SK-N-SH (cell line): ENCODE results near the gene VPREB1. TPM values are rescaled to one million over a fixed set of nuclear protein-coding genes. Genes with fewer than 3 reads are reported as not detected.

Experiments
- CTCF ChIA-PET: fragments of 300-600, 350-600 bp; formaldehyde crosslinking; extraction: SDS; loops from one replicate; lab custom pipeline; 2021; lab: Yijun Ruan, JAX
- POLR2A ChIA-PET: fragments of 350-600 bp; sonication (Branson Sonifier 250); formaldehyde crosslinking; extraction: SDS; loops from one replicate; lab custom pipeline; 2020; ENCODE audit warnings: antibody characterized with exemption, inconsistent platforms; lab: Yijun Ruan, JAX
- DNase-seq: peaks from one replicate; pipeline ENCODE4 v3.0.0; 2012
- H2AFZ ChIP-seq: fragments of 200-600 bp; sonication (generic); 2 replicates; pipeline ENCODE4 v1.8.1; 2016; ENCODE audit warnings: antibody characterized with exemption, mild to moderate bottlenecking, low read depth
- H3F3A ChIP-seq: fragments of 200-600 bp; sonication (generic); replicated peaks from 2 replicates; pipeline ENCODE3; 2016; ENCODE audit warnings: antibody characterized with exemption, mild to moderate bottlenecking; ENCODE audit not compliant: insufficient read depth
- H3K27ac ChIP-seq, 2 experiments: fragments of 200-500 bp in 1 of 2; fragments of 200-600 bp in 1 of 2; sonication (Bioruptor generic) in 1 of 2; sonication (generic), shearing (Covaris generic) in 1 of 2; 2 replicates each; pipeline versions ENCODE4 v1.5.1 to v1.6.1; 2014 to 2016; ENCODE audit warnings: low read depth in 2 of 2, inconsistent platforms in 1 of 2, low read length in 1 of 2, mild to moderate bottlenecking in 1 of 2, mixed read lengths in 1 of 2
- H3K27me3 ChIP-seq: fragments of 200-600 bp; sonication (generic), shearing (Covaris generic); 2 replicates; pipeline ENCODE4 v1.6.1; 2016; ENCODE audit warnings: mixed run types; ENCODE audit not compliant: insufficient read depth
- H3K36me3 ChIP-seq, 2 experiments: fragments of 200-500 bp in 1 of 2; fragments of 200-600 bp in 1 of 2; sonication (Bioruptor generic) in 1 of 2; sonication (generic) in 1 of 2; replicated peaks in 1 of 2; 2 replicates each; pipeline versions ENCODE3 to v1.5.1; 2014 to 2016; ENCODE audit warnings: low read length in 1 of 2, mild to moderate bottlenecking in 1 of 2; ENCODE audit not compliant: insufficient read depth in 2 of 2, control insufficient read depth in 1 of 2
- H3K4me1 ChIP-seq, 2 experiments: fragments of 200-500 bp in 1 of 2; fragments of 200-600 bp in 1 of 2; sonication (Bioruptor generic) in 1 of 2; sonication (generic), shearing (Covaris generic) in 1 of 2; 2 replicates each; pipeline versions ENCODE4 v1.5.1 to v1.6.1; 2014 to 2016; ENCODE audit warnings: low read depth in 1 of 2, low read length in 1 of 2, mixed run types in 1 of 2; ENCODE audit not compliant: insufficient read depth in 2 of 2, control insufficient read depth in 1 of 2
- H3K4me2 ChIP-seq: fragments of 200-600 bp; sonication (generic), shearing (Covaris generic); 2 replicates; pipeline ENCODE4 v1.6.1; 2017; ENCODE audit warnings: mixed run types
- H3K4me3 ChIP-seq, 2 experiments: fragments of 200-500 bp in 1 of 2; fragments of 200-600 bp in 1 of 2; sonication (Bioruptor generic) in 1 of 2; sonication (generic), shearing (Covaris generic) in 1 of 2; 2 replicates each; pipeline versions ENCODE4 v1.5.1 to v1.8.1; 2014 to 2016; ENCODE audit warnings: low read depth in 2 of 2, inconsistent platforms in 1 of 2, low read length in 1 of 2, mild to moderate bottlenecking in 1 of 2, mixed read lengths in 1 of 2, moderate library complexity in 1 of 2
- H3K79me2 ChIP-seq: fragments of 200-600 bp; sonication (generic); 2 replicates; pipeline ENCODE4 v1.8.1; 2017; ENCODE audit warnings: mild to moderate bottlenecking; ENCODE audit not compliant: insufficient read depth
- H3K9ac ChIP-seq: fragments of 200-600 bp; sonication (generic); 2 replicates; pipeline ENCODE4 v1.6.1; 2017; ENCODE audit warnings: mixed run types
- H3K9me2 ChIP-seq: fragments of 200-600 bp; sonication (generic); 2 replicates; pipeline ENCODE4 v1.6.1; 2017; ENCODE audit warnings: mixed run types
- H3K9me3 ChIP-seq: fragments of 200-600 bp; sonication (generic); 2 replicates; pipeline ENCODE4 v1.6.1; 2017; ENCODE audit warnings: mixed run types, mild to moderate bottlenecking, moderate library complexity
- H4K20me1 ChIP-seq: fragments of 200-600 bp; sonication (generic); 2 replicates; pipeline ENCODE4 v1.6.1; 2017; ENCODE audit warnings: mild to moderate bottlenecking, mixed run types; ENCODE audit not compliant: insufficient read depth
- CTCF ChIP-seq: fragments of 200-600 bp; sonication (generic); IDR thresholded peaks from 2 replicates; pipeline ENCODE4 v1.6.1; 2017; ENCODE audit warnings: antibody characterized with exemption, mild to moderate bottlenecking, moderate library complexity
- GABPA ChIP-seq: IDR thresholded peaks from 2 replicates; pipeline ENCODE4 v1.4.0; 2012; ENCODE audit warnings: low read depth, mild to moderate bottlenecking
- IRF3 ChIP-seq: fragments of 150-350 bp; IDR thresholded peaks from 2 replicates; pipeline ENCODE4 v1.6.1; 2016; ENCODE audit warnings: mild to moderate bottlenecking, low read depth, low read length
- MEF2A ChIP-seq: IDR thresholded peaks from 2 replicates; pipeline ENCODE4 v1.4.0; 2012; ENCODE audit warnings: low read depth, borderline replicate concordance
- MXI1 ChIP-seq: IDR thresholded peaks from 2 replicates; pipeline ENCODE4 v1.6.1; 2012; ENCODE audit warnings: mild to moderate bottlenecking, low read depth, low read length, improper control_type of control experiment
- RAD21 ChIP-seq: IDR thresholded peaks from 2 replicates; pipeline ENCODE4 v1.6.1; 2012; ENCODE audit warnings: mild to moderate bottlenecking, low read length
- RCOR1 ChIP-seq: fragments of 150-350 bp; IDR thresholded peaks from 2 replicates; pipeline ENCODE4 v1.6.1; 2017; ENCODE audit warnings: antibody characterized with exemption, low read length
- REST ChIP-seq: IDR thresholded peaks from 2 replicates; pipeline ENCODE4 v1.6.1; 2012; ENCODE audit warnings: mild to moderate bottlenecking, low read depth, low read length, moderate library complexity
- RFX5 ChIP-seq: IDR thresholded peaks from 2 replicates; pipeline ENCODE4 v1.6.1; 2012; ENCODE audit warnings: mild to moderate bottlenecking, improper control_type of control experiment, low read length
- SIN3A ChIP-seq: IDR thresholded peaks from 2 replicates; pipeline ENCODE4 v1.6.1; 2012; ENCODE audit warnings: low read depth, mild to moderate bottlenecking, low read length, moderate library complexity, borderline replicate concordance
- TEAD4 ChIP-seq: IDR thresholded peaks from 2 replicates; pipeline ENCODE4 v1.4.0; 2012; ENCODE audit warnings: mild to moderate bottlenecking, borderline replicate concordance; ENCODE audit not compliant: insufficient read depth
- USF2 ChIP-seq: fragments of 150-350 bp; IDR thresholded peaks from 2 replicates; pipeline ENCODE4 v1.6.1; 2017; ENCODE audit warnings: antibody characterized with exemption, low read length, low read depth, borderline replicate concordance
- YY1 ChIP-seq: IDR thresholded peaks from 2 replicates; pipeline ENCODE4 v1.4.0; 2012; ENCODE audit warnings: low read depth, mild to moderate bottlenecking
- ZBTB33 ChIP-seq: IDR thresholded peaks from 2 replicates; pipeline ENCODE4 v1.4.0; 2012; ENCODE audit warnings: low read depth, borderline replicate concordance
- WGBS: methylation state at CpG from one replicate; pipeline ENCODE4 v1.1.6; 2017; ENCODE audit warnings: low lambda C conversion rate; 5-methylcytosine and 5-hydroxymethylcytosine counted together
- polyA plus RNA-seq, 3 experiments: library from polyadenylated mRNA; depleted of rRNA; stranded (reverse); fragments of >200 nt; gene quantifications; 2 replicates each; pipeline ENCODE4 v1.2.3, GENCODE V29; 2012

The VPREB1 gene
- polyA plus RNA-seq, 1 of the 3 experiments (the other 2 are of a cell fraction), result not detected

- no peak overlapping the region for H3K9ac ChIP-seq
- ChIA-PET POLR2A (no interaction called here), CTCF (interaction anchor here (1.1 to 3.7 kb wide), 3 partner anchors 29 to 113 kb away, joined by 3 to 13 read pairs (median 4); no protein-coding TSS in a partner anchor)
- H3K36me3 ChIP-seq, result no peaks in the 10 kb centered on the region
- TF ChIP-seq USF2, result no peak
- TF ChIP-seq RFX5, result no peak
- TF ChIP-seq IRF3, result no peak
- no peak for TF ChIP-seq RAD21
- TF ChIP-seq YY1, result no peak
- TF ChIP-seq ZBTB33, result no peak
- TF ChIP-seq RCOR1, result no peak
- TF ChIP-seq GABPA, result no peak
- no peak for TF ChIP-seq CTCF
- TF ChIP-seq MXI1, result no peak
- no peak for TF ChIP-seq MEF2A
- no peak for TF ChIP-seq SIN3A
- no peak for TF ChIP-seq TEAD4
- no peak for TF ChIP-seq REST
- H3K79me2 ChIP-seq, result no peaks in the 10 kb centered on the region
- H3K9me2 ChIP-seq, result no peaks in the 10 kb centered on the region
- H3K4me1 ChIP-seq, result no peaks in the 10 kb centered on the region
- no peak overlapping the region for H3K4me2 ChIP-seq
- no peaks in the 10 kb centered on the region for H4K20me1 ChIP-seq
- H3F3A ChIP-seq, result no peaks in the 10 kb centered on the region
- no peak for DNase-seq
- no peak overlapping the region for H2AFZ ChIP-seq
- 5% methylated on average over 6 of the region's 6 CpGs for WGBS
- H3K27me3 ChIP-seq, result peaks cover 34% of the 10 kb centered on the region; the same call in 1 of the 2 replicates
- H3K9me3 ChIP-seq, result no peaks in the 10 kb centered on the region
- H3K27ac ChIP-seq, result no peak overlapping the region
- no peak overlapping the region for H3K4me3 ChIP-seq
Observed at GRCh38 chr22:22229683-22230420, 14.7 kb upstream of the VPREB1 start.
